Progenitor cell of endocrine pancreas (in vitro differentiated cells): Measurements from ENCODE around the gene EGFR. TPM values are rescaled to one million over a fixed set of nuclear protein-coding genes. Genes with fewer than 3 reads are reported as not detected.

Experiments
- DNase-seq: peaks from one replicate; pipeline ENCODE4 v3.0.0; 2021; ENCODE audit warnings: low spot score; ENCODE audit not compliant: unreplicated experiment
- H3K27ac Mint-ChIP-seq: 2 replicates; pipeline ENCODE4 v1.8.0; 2021; ENCODE audit warnings: mild to moderate bottlenecking, moderate library complexity, mixed read lengths
- H3K27me3 Mint-ChIP-seq: 2 replicates; pipeline ENCODE4 v1.8.0; 2021; ENCODE audit warnings: mixed read lengths
- H3K36me3 Mint-ChIP-seq: 2 replicates; pipeline ENCODE4 v1.8.0; 2022; ENCODE audit warnings: mixed read lengths; ENCODE audit not compliant: insufficient read depth
- H3K4me1 Mint-ChIP-seq: 2 replicates; pipeline ENCODE4 v1.8.0; 2021; ENCODE audit warnings: low read depth, mixed read lengths
- H3K4me3 Mint-ChIP-seq: 2 replicates; pipeline ENCODE4 v1.8.0; 2021; ENCODE audit warnings: low read depth, mild to moderate bottlenecking, moderate library complexity, mixed read lengths
- H3K9me3 Mint-ChIP-seq: 2 replicates; pipeline ENCODE4 v1.8.0; 2021; ENCODE audit warnings: low read depth, mixed read lengths
- CTCF ChIP-seq: fragments of 200-600 bp; sonication (generic); IDR thresholded peaks from one replicate; pipeline ENCODE4 v1.5.0; 2021; ENCODE audit warnings: antibody characterized with exemption, mild to moderate bottlenecking; ENCODE audit not compliant: unreplicated experiment
- total RNA-seq: library from RNA; stranded (reverse); gene quantifications from 2 replicates; pipeline ENCODE4 v1.2.1, GENCODE V29; 2021

Gene EGFR
- total RNA-seq, 1 donor from 2014 or later = 43.8 TPM

- H3K27ac Mint-ChIP-seq = no peak overlapping the region
- no peak for TF ChIP-seq CTCF
- H3K4me1 Mint-ChIP-seq = peaks cover 30% of the 10 kb centered on the region
- H3K9me3 Mint-ChIP-seq = no peaks in the 10 kb centered on the region
- H3K36me3 Mint-ChIP-seq = no peaks in the 10 kb centered on the region
- no peak overlapping the region for H3K4me3 Mint-ChIP-seq
- no peak for DNase-seq
- no peaks in the 10 kb centered on the region for H3K27me3 Mint-ChIP-seq
These were observed 75.4 kb downstream of the EGFR start for GRCh38 chr7:55094092-55094690.

- TF ChIP-seq CTCF = no peak
- Mint-ChIP-seq H3K9me3 (no peaks in the 10 kb centered on the region), H3K36me3 (no peaks in the 10 kb centered on the region), H3K27ac (no peak overlapping the region), H3K4me3 (no peak overlapping the region), H3K4me1 (peaks cover 29% of the 10 kb centered on the region), H3K27me3 (no peaks in the 10 kb centered on the region)
- DNase-seq = no peak
These were observed 76.9 kb downstream of the EGFR start for GRCh38 chr7:55095672-55096071.

- Mint-ChIP-seq H3K27me3 (no peaks in the 10 kb centered on the region), H3K4me1 (peaks cover 28% of the 10 kb centered on the region), H3K27ac (no peak overlapping the region), H3K36me3 (no peaks in the 10 kb centered on the region), H3K4me3 (no peak overlapping the region), H3K9me3 (no peaks in the 10 kb centered on the region)
- TF ChIP-seq CTCF = no peak
- no peak for DNase-seq
These were observed 77.5 kb downstream of the EGFR start for GRCh38 chr7:55096323-55096722.

- Mint-ChIP-seq H3K27ac (no peak overlapping the region), H3K4me3 (no peak overlapping the region), H3K36me3 (peaks cover under 1% of the 10 kb centered on the region), H3K4me1 (peaks cover 26% of the 10 kb centered on the region), H3K27me3 (peaks cover under 1% of the 10 kb centered on the region), H3K9me3 (no peaks in the 10 kb centered on the region)
- TF ChIP-seq CTCF = no peak
- DNase-seq = no peak
These were observed 78.3 kb downstream of the EGFR start for GRCh38 chr7:55097100-55097499.

- Mint-ChIP-seq H3K4me1 (peaks cover 18% of the 10 kb centered on the region), H3K4me3 (no peak overlapping the region), H3K27me3 (peaks cover 3% of the 10 kb centered on the region), H3K27ac (no peak overlapping the region), H3K9me3 (no peaks in the 10 kb centered on the region), H3K36me3 (peaks cover 3% of the 10 kb centered on the region)
- DNase-seq = no peak
- no peak for TF ChIP-seq CTCF
These were observed 80.4 kb downstream of the EGFR start for GRCh38 chr7:55099066-55099820.
